ENCODE data around the gene CST7. TPM values are rescaled to one million over a fixed set of nuclear protein-coding genes. Genes with fewer than 3 reads are reported as not detected.

The CST7 gene
- total RNA-seq, 4 donors from 2014 or later = 2.5 to 6.1 (median 4.1) TPM

GRCh38 chr20:24953621-24954133, 4.6 kb downstream of the CST7 start:
- no peak overlapping the region for H3K27ac ChIP-seq
- peaks cover 0 to 30% (median 0%) of the 10 kb centered on the region in 3 donors for H3K36me3 ChIP-seq
- intact Hi-C loops (cut with DNase I) = no loop called here
- WGBS, 2 donors = 75 to 86% methylated on average over 15 to 16 of the region's 16 CpGs
- peaks cover 0 to 8% (median 0%) of the 10 kb centered on the region in 3 donors for H3K4me1 ChIP-seq
- no peak for TF ChIP-seq CTCF (IDR thresholded peaks at IDR 0.05)
- TF ChIP-seq POLR2A (IDR thresholded peaks at IDR 0.05) = no peak
- no peak for DNase-seq
- peaks cover 0 to 5% (median 0%) of the 10 kb centered on the region in 4 donors for H3K27me3 ChIP-seq
- H3K4me3 ChIP-seq = no peak overlapping the region
- no peaks in the 10 kb centered on the region for H3K9me3 ChIP-seq

- 68 to 85% methylated on average over 8 of the region's 8 CpGs for WGBS, 2 donors
- H3K27ac ChIP-seq = no peak overlapping the region
- H3K9me3 ChIP-seq = no peaks in the 10 kb centered on the region
- intact Hi-C loops (cut with DNase I) = no loop called here
- peaks cover 0 to 8% (median 0%) of the 10 kb centered on the region in 3 donors for H3K4me1 ChIP-seq
- DNase-seq = no peak
- H3K27me3 ChIP-seq = peaks cover 0 to 4% (median 0%) of the 10 kb centered on the region in 4 donors
- TF ChIP-seq CTCF (IDR thresholded peaks at IDR 0.05) (no peak), POLR2A (IDR thresholded peaks at IDR 0.05) (no peak)
- peaks cover 0 to 35% (median 0%) of the 10 kb centered on the region in 3 donors for H3K36me3 ChIP-seq
- H3K4me3 ChIP-seq = no peak overlapping the region
Measured at GRCh38 chr20:24954151-24954550, 5.1 kb downstream of the CST7 start.

GRCh38 chr20:24954566-24954965, 5.5 kb downstream of the CST7 start:
- no peaks in the 10 kb centered on the region for H3K27me3 ChIP-seq
- peaks cover 0 to 39% (median 0%) of the 10 kb centered on the region in 3 donors for H3K36me3 ChIP-seq
- peaks cover 0 to 8% (median 0%) of the 10 kb centered on the region in 3 donors for H3K4me1 ChIP-seq
- intact Hi-C loops (cut with DNase I) = no loop called here
- WGBS, 2 donors = 66 to 73% methylated on average over 2 of the region's 2 CpGs
- H3K4me3 ChIP-seq = no peak overlapping the region
- no peak for DNase-seq
- no peaks in the 10 kb centered on the region for H3K9me3 ChIP-seq
- H3K27ac ChIP-seq = no peak overlapping the region
- TF ChIP-seq CTCF (IDR thresholded peaks at IDR 0.05) = no peak
- TF ChIP-seq POLR2A (IDR thresholded peaks at IDR 0.05) = no peak

GRCh38 chr20:24955045-24955444, 6.0 kb downstream of the CST7 start:
- no peaks in the 10 kb centered on the region for H3K27me3 ChIP-seq
- no peaks in the 10 kb centered on the region for H3K9me3 ChIP-seq
- H3K4me1 ChIP-seq = peaks cover 0 to 8% (median 0%) of the 10 kb centered on the region in 3 donors
- H3K4me3 ChIP-seq = no peak overlapping the region
- no peak overlapping the region for H3K27ac ChIP-seq
- TF ChIP-seq POLR2A (IDR thresholded peaks at IDR 0.05) = no peak
- TF ChIP-seq CTCF (IDR thresholded peaks at IDR 0.05) = no peak
- peaks cover 0 to 44% (median 2%) of the 10 kb centered on the region in 3 donors for H3K36me3 ChIP-seq
- 51 to 71% methylated on average over 3 of the region's 3 CpGs for WGBS, 2 donors
- DNase-seq = no peak
- intact Hi-C loops (cut with DNase I) = no loop called here

GRCh38 chr20:24956001-24956841, 7.2 kb downstream of the CST7 start:
- intact Hi-C loops (cut with DNase I) = no loop called here
- no peak for TF ChIP-seq CTCF (IDR thresholded peaks at IDR 0.05)
- TF ChIP-seq POLR2A (IDR thresholded peaks at IDR 0.05) = no peak
- H3K27me3 ChIP-seq = no peaks in the 10 kb centered on the region
- WGBS, 2 donors = 92 to 96% methylated on average over 2 to 12 of the region's 22 CpGs
- H3K36me3 ChIP-seq = peaks cover 5 to 55% (median 8%) of the 10 kb centered on the region in 3 donors
- H3K9me3 ChIP-seq = no peaks in the 10 kb centered on the region
- no peak overlapping the region for H3K4me3 ChIP-seq
- no peak overlapping the region for H3K27ac ChIP-seq
- no peak for DNase-seq
- peaks cover 0 to 18% (median 0%) of the 10 kb centered on the region in 3 donors for H3K4me1 ChIP-seq

Data from esophagus squamous epithelium (tissue), 5 donors.